OCI-LY1 (cell line): ENCODE data around the gene ZSCAN26.
"Not testable (repeated sequence)": the region's sequence is repeated elsewhere in the genome, so short reads cannot be mapped to it uniquely, and the experiment has no call there.

ENCODE experiments used
- H2AFZ ChIP-seq: fragments of 200-600 bp; sonication (generic), shearing (Covaris generic); 2 replicates; pipeline ENCODE4 v1.6.0; 2014; ENCODE audit warnings: antibody characterized with exemption, mild to moderate bottlenecking, low read length
- H3F3A ChIP-seq: fragments of 200-600 bp; sonication (generic), shearing (Covaris generic); 2 replicates; pipeline ENCODE4 v1.6.0; 2014; ENCODE audit warnings: mild to moderate bottlenecking, antibody characterized with exemption, low read length, moderate library complexity; ENCODE audit not compliant: insufficient read depth
- H3K27ac ChIP-seq: fragments of 200-600 bp; sonication (generic); 2 replicates; pipeline ENCODE4 v1.5.1; 2014; ENCODE audit warnings: low read length, mixed run types, mild to moderate bottlenecking, low read depth; ENCODE audit not compliant: poor library complexity, severe bottlenecking
- H3K27me3 ChIP-seq: fragments of 200-600 bp; sonication (generic); 2 replicates; pipeline ENCODE4 v1.6.0; 2014; ENCODE audit warnings: antibody characterized with exemption, mild to moderate bottlenecking, low read length, moderate library complexity; ENCODE audit not compliant: insufficient read depth
- H3K36me3 ChIP-seq: fragments of 200-600 bp; sonication (generic); 2 replicates; pipeline ENCODE4 v1.6.1; 2014; ENCODE audit warnings: mild to moderate bottlenecking, antibody characterized with exemption, low read length, moderate library complexity, mixed read lengths; ENCODE audit not compliant: insufficient read depth
- H3K4me1 ChIP-seq: fragments of 200-600 bp; sonication (generic); 2 replicates; pipeline ENCODE4 v1.5.1; 2014; ENCODE audit warnings: mild to moderate bottlenecking, low read length, moderate library complexity; ENCODE audit not compliant: insufficient read depth, severe bottlenecking
- H3K4me2 ChIP-seq: fragments of 200-600 bp; sonication (generic), shearing (Covaris generic); 2 replicates; pipeline ENCODE4 v1.6.1; 2014; ENCODE audit warnings: low read length
- H3K4me3 ChIP-seq: fragments of 200-600 bp; sonication (generic); 2 replicates; pipeline ENCODE4 v1.5.1; 2014; ENCODE audit warnings: low read length, low read depth, mild to moderate bottlenecking, mixed read lengths; ENCODE audit not compliant: poor library complexity, severe bottlenecking
- H3K79me2 ChIP-seq: fragments of 200-600 bp; shearing (Covaris generic); 2 replicates; pipeline ENCODE4 v1.6.1; 2016; ENCODE audit warnings: mixed run types, low read length, mixed read lengths; ENCODE audit not compliant: insufficient read depth
- H3K9ac ChIP-seq: fragments of 200-600 bp; sonication (generic), shearing (Covaris generic); 2 replicates; pipeline ENCODE4 v1.6.1; 2014; ENCODE audit warnings: mild to moderate bottlenecking, low read length, mixed read lengths
- H3K9me2 ChIP-seq: fragments of 200-600 bp; sonication (generic), shearing (Covaris generic); 2 replicates; pipeline ENCODE4 v1.6.1; 2014; ENCODE audit warnings: low read depth, mild to moderate bottlenecking, low read length, mixed read lengths
- H3K9me3 ChIP-seq: fragments of 200-600 bp; shearing (Covaris generic); 2 replicates; pipeline ENCODE4 v1.6.1; 2014; ENCODE audit warnings: low read length, mixed read lengths
- H4K20me1 ChIP-seq: fragments of 200-600 bp; sonication (generic), shearing (Covaris generic); 2 replicates; pipeline ENCODE4 v1.6.0; 2016; ENCODE audit warnings: mild to moderate bottlenecking, low read length; ENCODE audit not compliant: insufficient read depth
- EZH2 ChIP-seq: fragments of 200-600 bp; sonication (generic), shearing (Covaris generic); IDR thresholded peaks from 2 replicates; pipeline ENCODE4 v1.8.0; 2017; ENCODE audit warnings: borderline replicate concordance, mixed run types, mild to moderate bottlenecking, antibody characterized with exemption, low read length, moderate library complexity, mixed read lengths
- TF ChIP-seq, protein P1 (sequence below): fragments of 200-600 bp; sonication (generic), shearing (Covaris generic); IDR thresholded peaks from 2 replicates; pipeline ENCODE4 v1.5.1; 2017; ENCODE audit warnings: mild to moderate bottlenecking, antibody characterized with exemption, low read length, moderate library complexity, mixed read lengths

The ZSCAN26 gene

DNA sequence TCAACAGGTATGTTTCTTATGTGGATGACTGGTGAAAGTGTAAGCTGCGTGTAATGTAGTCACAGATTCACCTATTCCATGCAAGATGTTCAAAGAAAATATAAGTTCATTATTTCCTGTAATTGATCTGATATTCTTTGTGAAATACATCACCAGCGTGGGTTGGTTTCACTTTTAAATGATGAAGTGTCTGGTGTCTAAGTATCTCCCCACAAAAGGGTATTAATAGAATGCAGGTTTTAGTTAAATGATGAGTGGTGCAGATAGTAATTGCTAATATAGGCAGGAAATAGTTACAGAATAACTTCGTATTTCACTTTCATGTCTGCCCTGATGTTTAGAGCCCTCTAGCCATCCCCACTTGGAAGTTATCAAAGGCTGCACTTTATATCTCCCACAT lies 36.6 kb downstream of the ZSCAN26 start:
- TF ChIP-seq, protein P1, sequence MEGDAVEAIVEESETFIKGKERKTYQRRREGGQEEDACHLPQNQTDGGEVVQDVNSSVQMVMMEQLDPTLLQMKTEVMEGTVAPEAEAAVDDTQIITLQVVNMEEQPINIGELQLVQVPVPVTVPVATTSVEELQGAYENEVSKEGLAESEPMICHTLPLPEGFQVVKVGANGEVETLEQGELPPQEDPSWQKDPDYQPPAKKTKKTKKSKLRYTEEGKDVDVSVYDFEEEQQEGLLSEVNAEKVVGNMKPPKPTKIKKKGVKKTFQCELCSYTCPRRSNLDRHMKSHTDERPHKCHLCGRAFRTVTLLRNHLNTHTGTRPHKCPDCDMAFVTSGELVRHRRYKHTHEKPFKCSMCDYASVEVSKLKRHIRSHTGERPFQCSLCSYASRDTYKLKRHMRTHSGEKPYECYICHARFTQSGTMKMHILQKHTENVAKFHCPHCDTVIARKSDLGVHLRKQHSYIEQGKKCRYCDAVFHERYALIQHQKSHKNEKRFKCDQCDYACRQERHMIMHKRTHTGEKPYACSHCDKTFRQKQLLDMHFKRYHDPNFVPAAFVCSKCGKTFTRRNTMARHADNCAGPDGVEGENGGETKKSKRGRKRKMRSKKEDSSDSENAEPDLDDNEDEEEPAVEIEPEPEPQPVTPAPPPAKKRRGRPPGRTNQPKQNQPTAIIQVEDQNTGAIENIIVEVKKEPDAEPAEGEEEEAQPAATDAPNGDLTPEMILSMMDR: no peak
- TF ChIP-seq EZH2: no peak
- Histone ChIP-seq H4K20me1 (no peaks in the 10 kb centered on the region), H3K9me3 (no peaks in the 10 kb centered on the region), H3F3A (no peaks in the 10 kb centered on the region), H3K4me2 (no peak overlapping the region), H3K9ac (no peak overlapping the region), H3K27ac (no peak overlapping the region), H3K9me2 (no peaks in the 10 kb centered on the region), H2AFZ (no peak overlapping the region), H3K36me3 (no peaks in the 10 kb centered on the region), H3K4me3 (no peak overlapping the region), H3K4me1 (no peaks in the 10 kb centered on the region), H3K79me2 (no peaks in the 10 kb centered on the region), H3K27me3 (no peaks in the 10 kb centered on the region)

DNA sequence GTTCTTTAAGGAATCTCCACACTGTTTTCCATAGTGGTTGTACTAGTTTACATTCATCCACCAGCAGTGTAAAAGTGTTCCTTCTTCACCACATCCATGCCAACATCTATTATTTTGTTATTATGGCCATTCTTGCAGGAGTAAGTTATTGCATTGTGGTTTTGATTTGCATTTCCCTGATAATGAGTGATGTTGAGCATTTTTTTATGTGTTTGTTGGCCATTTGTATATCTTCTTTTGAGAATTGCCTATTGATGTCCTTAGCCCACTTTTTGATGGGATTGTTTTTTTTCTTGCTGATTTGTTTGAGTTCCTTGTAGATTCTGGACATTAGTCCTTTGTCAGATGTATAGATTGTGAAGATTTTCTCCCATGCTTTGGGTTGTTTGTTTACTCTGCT lies 39.4 kb downstream of the ZSCAN26 start:
- not testable (repeated sequence) for H3K4me3 ChIP-seq, H3F3A ChIP-seq, H3K79me2 ChIP-seq, H4K20me1 ChIP-seq, H3K4me1 ChIP-seq, H3K27me3 ChIP-seq, H3K9me3 ChIP-seq, H3K36me3 ChIP-seq, H3K9ac ChIP-seq, H3K4me2 ChIP-seq, H3K9me2 ChIP-seq, H2AFZ ChIP-seq, H3K27ac ChIP-seq

DNA sequence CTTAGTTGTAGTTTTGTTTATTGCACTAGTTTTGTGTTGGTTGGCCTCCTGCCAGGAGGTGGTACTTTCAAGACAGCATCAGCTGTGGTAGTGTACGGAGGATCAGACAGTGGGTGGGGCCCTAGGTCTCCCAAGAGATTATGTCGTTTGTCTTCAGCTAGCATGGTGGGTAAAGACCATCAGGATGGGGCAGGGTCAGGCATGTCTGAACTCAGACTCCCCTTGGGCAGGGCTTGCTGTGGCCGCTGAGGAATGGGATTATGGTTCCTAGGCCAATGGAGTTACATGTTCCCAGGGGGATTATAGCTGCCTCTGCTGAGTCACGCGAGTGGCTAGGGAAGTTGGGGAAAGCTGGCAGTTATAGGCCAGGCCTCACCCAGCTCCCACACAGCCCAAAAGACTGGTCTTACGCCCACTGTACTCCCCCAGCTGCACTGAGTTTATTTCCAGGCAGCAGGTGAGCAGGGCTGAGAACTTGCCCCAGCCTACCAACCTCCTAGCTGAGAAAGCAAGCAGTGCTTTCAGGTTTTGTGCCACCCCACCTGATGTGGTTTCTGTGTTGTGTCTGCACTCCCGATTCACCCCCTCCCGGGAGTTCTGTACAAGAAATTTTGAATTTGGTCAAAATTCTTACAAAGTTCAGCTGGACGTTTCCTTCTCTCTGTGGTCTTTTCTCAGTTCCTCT lies 44.3 kb downstream of the ZSCAN26 start:
- TF ChIP-seq, protein P1: no peak
- TF ChIP-seq EZH2: no peak
- H3K27me3 ChIP-seq: no peaks in the 10 kb centered on the region
- H3F3A ChIP-seq: no peaks in the 10 kb centered on the region
- no peaks in the 10 kb centered on the region for H3K9me3 ChIP-seq
- H3K27ac ChIP-seq: peak overlapping the region; percentile 58
- no peaks in the 10 kb centered on the region for H3K9me2 ChIP-seq
- H2AFZ ChIP-seq: no peak overlapping the region
- H3K79me2 ChIP-seq: no peaks in the 10 kb centered on the region
- H3K9ac ChIP-seq: no peak overlapping the region
- H3K4me2 ChIP-seq: peak overlapping the region; percentile 15; the same call in 1 of the 2 replicates
- no peaks in the 10 kb centered on the region for H3K36me3 ChIP-seq
- H3K4me1 ChIP-seq: peaks cover 15% of the 10 kb centered on the region
- H4K20me1 ChIP-seq: no peaks in the 10 kb centered on the region
- no peak overlapping the region for H3K4me3 ChIP-seq

DNA sequence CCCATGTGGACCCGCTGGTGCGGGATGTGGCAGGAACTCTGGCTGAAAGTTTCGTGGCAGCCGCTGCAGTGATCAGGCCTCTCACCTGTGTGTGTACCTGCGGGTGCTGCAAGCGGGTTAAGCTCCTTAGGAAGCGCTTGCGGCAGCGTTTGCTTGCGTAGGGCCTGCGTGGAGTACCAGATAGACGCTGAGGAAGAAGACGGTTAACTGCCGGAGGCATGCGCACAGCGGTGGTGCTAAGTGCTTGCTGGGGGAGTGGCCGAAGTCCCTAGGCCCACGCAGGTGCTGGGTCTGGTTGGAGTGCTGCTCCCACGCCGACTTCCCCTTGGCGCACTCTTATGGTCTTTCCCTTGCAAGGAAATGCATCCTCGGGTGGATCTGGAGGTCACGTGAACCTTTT lies 46.0 kb downstream of the ZSCAN26 start:
- H3K36me3 ChIP-seq: no peaks in the 10 kb centered on the region
- H3K9me2 ChIP-seq: no peaks in the 10 kb centered on the region
- H3K4me2 ChIP-seq: no peak overlapping the region
- H3K79me2 ChIP-seq: no peaks in the 10 kb centered on the region
- no peak overlapping the region for H2AFZ ChIP-seq
- peaks cover 15% of the 10 kb centered on the region for H3K4me1 ChIP-seq
- no peaks in the 10 kb centered on the region for H4K20me1 ChIP-seq
- H3K9ac ChIP-seq: no peak overlapping the region
- no peak overlapping the region for H3K4me3 ChIP-seq
- no peaks in the 10 kb centered on the region for H3K27me3 ChIP-seq
- no peaks in the 10 kb centered on the region for H3K9me3 ChIP-seq
- H3K27ac ChIP-seq: no peak overlapping the region
- H3F3A ChIP-seq: no peaks in the 10 kb centered on the region
- TF ChIP-seq EZH2: no peak
- TF ChIP-seq, protein P1: no peak
